ENCODE data around the gene MACROD1.

MACROD1 gene

DNA sequence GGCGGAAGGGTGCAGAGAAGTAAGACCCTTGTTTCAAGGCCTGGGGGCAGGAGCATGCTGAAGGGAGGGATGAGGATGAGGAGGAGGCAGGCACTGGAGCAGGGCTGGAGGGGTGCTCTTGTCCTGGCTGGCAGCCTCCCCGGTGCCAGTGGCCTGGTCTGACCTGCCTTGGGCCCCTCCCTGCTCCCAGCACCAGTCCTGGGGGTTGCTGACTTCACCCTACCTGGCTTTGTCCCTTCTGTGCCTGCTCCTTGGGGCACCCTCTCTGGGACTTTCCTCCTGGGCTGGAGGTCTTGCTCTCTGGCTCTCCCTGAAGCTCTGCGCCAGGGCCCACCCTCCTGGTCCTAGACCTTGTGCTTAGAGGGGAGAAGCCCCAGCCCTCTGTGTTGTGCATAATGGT is 134.9 kb downstream of the MACROD1 start:
- no peak for DNase-seq

DNA sequence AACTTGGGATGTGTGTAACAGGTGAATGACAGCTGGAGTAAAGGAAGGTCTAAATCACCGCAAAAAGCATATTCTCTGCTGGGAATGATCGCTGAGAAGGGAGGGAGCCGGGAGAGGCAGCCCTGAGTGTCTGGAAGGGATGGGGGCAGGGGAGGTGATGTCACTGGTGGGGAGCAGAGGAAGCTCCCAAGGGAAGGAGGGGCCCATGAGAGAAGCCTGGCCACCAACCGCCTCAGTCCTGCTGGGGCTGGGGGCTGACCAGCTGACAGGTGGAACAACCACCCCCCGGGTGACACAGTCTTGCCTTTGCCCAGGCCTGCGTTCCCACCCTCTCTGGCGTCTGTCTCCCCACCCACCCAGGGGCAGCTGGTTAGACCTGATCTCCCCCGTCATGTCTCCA is 136.1 kb downstream of the MACROD1 start:
- no peak for DNase-seq

DNA sequence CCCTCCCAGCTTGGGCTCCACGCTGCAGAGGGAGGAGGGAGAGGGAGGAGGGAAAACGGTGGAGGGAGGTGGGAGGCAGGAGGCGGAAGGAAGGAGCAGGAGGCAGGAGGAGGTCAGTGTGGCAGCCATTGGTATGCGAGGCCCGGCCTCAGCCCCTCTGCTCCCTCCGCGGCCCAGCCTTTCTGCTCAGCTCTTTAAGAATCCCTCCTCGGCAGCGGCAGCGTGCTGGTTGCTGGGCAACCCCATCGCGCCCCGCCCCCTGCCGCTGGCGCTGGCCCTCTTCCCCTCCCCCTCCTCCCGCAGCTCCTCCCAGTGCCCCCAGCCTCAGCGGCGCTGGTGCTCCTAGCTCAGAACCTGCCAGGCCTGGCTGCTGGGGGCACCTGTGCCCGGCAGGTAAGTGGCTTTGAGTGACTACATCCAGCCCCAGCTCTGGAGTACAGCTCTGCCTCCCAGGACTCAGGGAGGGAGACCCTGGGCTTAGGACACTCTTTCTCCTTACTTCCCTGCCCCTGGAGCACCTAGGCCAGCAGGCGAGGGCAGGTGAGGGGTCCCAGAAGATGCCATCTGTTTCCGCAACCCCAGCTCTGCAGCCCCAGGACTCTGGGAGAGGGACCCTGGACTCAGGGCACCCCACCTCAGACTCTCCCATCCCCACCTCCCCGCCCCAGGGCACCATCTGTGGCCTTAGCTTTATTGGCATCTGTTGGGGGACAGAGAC is 137.4 kb downstream of the MACROD1 start:
- no peak for DNase-seq

DNA sequence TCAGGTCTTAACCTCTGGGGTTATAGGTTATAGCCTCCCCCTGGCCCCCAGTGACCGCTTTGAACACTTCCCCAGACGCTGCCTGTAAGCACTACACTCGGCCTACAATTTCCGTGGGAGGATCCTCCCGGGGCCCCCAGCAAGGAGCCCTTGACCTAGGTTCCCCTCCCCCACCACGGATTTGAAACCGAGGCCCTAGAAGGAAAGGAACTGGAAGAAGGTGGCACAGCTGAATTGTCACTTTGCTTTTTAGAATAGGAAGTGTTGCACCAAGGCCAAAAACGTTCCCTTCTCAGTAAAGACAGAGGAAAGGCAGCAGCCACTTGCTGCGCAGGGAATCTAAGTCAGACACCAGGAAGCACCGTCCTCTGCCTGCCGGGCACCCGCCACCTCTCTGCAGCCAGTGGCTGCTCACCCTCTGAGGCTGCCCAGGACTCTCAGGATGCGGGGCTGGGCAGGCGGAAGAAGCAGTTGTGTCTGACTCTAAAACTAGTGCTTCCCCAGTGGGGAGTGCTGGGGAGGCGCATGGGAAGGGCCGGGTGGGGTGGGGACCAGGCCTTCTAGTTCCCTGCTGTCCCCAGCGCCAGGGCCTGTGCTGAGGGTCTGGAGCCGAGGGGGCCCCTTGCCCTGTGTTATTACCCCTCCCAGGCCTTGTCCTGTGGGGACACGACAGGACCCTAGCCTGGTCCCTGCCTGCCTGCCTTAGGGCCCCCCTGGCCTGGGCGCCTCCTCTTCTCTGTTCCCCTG is 138.1 kb downstream of the MACROD1 start:
- no peak for DNase-seq

DNA sequence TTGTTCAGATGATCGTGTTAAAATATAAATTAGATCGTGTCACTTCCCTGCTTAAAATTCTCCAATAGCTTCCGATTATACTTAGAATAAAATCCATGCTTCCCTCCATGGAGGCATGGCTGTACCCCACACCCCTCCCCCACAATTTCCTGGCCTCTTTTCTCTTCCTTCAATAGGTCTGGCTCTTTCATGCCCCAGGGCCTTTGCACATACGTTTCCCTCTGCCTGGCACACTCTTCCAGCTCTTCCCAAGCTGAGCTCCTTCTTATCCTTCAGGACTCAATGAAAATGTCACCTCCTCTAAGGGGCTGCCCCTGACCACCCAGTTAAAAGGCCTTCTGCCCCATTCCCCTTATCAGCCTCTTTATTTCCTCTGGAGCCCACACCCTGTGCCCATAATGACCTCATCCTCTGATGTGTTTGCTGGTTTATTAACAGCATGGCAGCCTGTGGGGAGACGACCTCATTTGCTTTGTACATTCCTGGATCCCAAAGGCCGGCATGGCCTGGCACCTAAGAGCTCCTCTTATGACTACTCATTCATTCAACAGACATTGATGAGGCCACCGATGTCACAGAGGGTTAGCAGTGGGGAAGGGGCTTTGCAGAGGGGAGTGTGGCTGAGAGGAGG is 139.2 kb downstream of the MACROD1 start:
- DNase-seq, result no peak

DNA sequence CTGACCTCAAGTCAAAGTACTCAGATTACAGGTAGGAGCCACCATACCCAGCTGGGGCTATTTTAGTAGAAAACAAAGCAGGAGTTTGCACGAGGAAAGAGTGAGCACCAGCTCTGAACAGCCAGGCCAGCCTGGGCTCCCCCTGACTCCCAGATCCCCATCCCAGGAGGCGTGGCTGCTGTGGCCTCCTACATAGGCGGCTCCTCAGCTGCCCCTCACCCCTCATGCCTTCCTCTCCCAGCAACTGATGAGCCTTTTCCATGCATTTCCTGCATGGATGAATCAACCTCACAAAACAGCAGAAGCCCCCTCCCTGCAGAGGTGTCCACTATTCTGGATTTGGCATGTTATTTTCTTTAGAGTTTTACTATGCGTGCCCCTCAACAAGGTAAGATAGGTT is 140.7 kb downstream of the MACROD1 start:
- DNase-seq, result no peak

DNA sequence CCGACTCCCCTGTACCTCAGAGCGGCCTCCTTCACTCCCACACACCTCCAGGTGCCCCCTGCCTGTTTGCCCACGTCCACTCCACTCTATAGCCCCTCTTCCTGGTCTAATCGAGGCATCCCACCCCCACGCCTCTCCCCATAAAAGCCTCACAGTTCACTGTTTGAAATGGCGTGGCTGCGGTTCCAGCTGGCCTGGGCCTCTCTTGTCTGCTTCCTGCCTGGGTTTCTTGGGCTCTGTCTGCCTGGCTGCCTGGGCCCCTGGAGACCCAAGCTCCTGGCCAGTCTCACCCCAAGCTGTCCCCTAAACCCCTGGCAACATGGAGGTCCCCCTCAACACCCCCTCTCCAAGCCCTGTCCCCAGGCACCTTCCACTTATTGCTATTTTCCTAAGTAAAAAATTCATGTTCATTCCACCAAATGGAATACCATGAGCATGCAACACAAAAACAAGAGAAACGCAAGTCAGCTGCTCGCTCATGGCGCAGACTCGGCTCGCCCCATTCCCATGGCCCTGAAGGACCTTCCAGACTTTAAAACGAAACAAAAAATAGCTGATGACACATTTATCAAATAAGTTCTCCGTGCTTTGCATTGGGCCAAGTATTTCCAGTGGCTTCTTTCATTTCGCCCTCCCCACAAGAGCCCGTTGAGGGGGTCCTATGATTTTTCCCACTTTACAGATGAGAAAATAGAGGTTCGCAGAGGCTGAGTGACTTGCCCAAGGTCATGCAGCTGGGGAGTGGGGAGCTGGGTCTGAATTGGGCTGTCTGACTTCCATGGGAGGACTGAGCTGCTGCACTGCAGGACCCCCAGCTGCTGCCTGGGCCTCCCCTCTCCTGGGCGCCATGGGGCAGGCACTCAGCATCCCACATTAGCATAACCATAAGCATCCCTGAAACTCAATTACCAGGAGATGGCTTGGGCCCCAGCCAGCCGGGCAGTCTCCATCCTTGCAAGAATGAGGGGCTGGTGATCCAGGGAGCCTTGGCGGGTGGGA is 141.9 kb downstream of the MACROD1 start:
- no peak for DNase-seq

DNA sequence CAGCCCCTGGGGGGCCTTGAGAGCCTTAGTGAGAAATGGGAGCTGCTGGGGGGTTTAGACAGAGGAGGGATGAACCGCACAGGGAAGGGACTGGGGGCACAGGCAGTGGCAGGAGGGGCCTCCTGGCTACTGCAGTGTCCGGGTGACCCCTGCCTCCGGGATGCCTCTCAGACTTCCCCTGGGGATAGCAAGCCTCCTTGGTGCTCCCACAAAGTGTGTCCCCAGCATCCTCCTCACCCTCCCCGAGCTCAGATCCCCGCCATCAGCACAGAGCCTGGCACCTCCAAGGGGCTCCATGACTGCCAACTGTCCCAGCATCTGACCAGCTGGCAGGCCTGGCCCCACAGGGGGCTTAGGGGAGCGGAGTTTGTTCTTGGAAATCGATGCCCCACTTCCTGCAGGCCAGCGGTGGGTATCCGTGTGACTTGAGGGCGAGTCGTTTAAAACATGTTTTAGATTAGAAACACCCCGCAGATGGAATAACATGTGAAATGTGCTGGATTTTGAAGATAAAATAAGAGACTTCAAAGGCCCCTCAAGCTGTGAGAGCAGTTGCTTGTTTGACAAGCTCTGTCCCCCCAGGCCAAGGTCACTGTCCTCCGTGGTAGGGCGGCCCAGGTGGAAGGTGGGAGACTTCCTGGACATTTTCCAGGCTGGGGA is 143.7 kb downstream of the MACROD1 start:
- no peak for DNase-seq

DNA sequence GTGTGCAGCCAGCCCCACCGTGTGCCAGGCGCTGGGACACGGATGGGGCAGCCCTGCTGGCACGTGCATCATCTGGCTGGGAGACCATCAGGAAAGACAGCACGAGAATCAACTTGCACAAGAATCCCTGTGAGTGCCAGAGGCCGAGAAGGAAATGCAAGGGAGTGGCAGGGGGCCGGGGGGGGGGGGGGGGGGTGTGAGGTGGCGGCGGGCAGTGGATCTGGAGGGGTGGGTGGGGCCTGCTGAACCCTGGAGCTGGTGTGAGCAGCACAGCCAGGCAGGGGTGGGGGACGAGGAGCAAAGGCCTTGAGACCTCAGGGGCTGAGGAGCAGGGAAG is 144.2 kb downstream of the MACROD1 start:
- DNase-seq, result no peak

DNA sequence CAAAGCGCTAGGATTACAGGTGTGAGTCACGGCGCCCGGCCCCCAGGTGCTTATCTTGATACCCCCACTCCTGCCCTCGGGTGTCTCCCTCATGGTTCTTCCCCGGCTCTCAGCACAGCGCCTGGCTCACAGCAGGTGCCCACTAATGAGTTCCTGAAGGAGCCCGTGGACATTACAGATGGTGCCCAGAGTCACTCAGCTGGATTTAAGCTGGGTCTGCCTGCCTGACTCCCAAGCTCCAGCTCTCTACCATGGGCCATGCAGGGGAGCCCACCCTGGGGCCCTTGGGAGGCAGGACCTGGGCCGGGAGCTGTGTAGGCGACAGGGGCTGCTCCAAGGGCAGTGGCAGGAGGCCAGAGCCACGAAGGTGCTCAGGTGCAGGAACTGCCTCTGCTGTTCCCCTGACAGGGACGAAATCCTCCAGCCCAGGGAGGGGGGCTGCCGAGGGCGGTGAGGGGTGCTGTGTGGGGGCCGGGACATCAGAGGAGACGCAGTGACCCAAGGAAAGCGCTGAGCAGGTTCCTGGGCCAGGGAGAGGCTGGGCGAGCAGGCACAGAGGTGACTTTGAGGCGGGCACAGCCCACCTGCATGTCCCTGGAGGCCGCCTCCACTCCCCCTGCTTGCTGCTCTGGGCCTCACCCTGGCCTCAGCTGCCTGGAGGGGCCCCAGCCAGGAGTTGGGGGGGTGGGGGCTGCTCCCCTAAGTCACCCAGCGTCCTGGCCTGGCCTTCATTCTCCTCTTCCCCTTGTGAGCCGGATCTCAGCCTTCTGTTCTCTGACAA is 144.7 kb downstream of the MACROD1 start:
- no peak for DNase-seq

DNA sequence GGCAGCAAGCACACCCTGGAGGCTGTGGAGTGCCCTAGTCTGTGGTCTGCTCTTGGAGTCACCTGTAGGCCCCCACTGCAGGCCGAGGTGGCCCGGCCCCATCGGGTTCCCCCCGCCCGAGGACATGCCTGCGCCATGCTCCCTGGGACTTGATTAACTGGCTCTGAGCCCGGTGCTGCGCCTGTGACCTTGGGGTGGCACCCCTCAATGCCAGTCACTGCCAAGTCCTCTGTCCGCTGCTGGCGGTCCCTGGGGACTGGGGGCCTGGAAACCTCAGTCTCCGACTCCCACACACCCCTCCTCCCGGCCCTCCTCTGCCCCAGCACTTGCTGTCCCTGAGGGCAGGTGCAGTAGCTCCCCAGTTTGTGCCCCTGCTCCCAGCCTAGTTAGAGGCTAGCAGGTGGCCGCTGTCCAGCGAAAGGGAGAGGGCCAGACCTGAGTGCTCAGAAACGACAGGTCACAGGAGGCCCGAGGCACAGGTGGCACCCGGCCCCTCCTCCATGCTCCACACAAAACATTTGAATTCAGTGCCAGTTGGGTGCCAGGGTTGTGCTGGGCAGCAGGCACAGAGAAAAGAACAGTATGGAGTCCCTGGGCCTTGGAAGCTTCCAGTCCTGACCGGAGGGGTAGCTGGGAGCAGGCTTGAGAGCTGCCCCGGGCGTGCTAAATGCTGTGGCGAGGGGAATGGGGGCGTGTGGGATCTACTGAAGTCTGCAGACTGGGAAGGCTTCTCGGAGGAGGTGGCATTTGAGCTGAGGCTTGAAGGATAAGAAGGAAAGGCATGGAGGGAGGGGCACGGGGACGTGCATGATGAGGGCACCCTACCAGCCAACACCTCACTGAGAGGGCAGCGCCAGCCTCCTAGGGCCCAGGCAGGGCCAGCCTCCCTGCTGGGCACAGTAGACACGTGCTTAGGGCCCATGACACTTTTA is 146.5 kb downstream of the MACROD1 start:
- no peak for DNase-seq

DNA sequence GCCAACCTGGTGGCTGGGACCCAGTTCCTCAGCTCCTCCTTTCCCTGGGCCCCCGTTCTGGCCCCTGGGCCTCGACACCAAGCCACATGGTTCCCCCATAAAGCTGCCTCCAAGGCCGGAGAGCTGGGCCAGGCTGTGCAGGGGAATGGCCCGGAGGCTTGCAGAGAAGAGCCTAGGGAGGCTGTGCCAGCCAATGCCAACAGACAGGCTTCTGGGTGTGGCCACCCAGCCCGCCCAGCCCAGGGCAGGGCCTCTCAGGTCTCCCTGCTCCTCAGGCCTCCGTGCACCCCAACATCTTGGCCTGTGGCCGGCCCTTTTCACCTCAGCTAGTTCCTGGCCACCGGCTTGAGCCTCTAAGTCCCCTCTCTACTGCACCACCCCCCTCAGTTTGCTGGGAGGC is 147.6 kb downstream of the MACROD1 start:
- DNase-seq, result no peak

DNA sequence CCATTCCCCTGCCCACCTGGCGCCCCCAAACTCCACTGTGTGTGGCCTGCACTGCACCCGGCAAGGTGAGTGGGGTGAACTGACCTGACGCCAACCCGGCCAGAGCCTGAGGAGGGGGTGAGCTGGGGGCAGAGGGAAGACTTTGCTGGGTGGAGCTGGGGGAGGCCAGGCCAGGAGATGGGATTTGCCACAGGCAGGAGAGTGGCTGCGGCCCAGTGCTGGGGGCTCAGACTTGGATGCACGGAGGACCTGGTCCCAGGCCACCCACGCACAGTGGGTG is 148.0 kb downstream of the MACROD1 start:
- DNase-seq, result no peak

DNA sequence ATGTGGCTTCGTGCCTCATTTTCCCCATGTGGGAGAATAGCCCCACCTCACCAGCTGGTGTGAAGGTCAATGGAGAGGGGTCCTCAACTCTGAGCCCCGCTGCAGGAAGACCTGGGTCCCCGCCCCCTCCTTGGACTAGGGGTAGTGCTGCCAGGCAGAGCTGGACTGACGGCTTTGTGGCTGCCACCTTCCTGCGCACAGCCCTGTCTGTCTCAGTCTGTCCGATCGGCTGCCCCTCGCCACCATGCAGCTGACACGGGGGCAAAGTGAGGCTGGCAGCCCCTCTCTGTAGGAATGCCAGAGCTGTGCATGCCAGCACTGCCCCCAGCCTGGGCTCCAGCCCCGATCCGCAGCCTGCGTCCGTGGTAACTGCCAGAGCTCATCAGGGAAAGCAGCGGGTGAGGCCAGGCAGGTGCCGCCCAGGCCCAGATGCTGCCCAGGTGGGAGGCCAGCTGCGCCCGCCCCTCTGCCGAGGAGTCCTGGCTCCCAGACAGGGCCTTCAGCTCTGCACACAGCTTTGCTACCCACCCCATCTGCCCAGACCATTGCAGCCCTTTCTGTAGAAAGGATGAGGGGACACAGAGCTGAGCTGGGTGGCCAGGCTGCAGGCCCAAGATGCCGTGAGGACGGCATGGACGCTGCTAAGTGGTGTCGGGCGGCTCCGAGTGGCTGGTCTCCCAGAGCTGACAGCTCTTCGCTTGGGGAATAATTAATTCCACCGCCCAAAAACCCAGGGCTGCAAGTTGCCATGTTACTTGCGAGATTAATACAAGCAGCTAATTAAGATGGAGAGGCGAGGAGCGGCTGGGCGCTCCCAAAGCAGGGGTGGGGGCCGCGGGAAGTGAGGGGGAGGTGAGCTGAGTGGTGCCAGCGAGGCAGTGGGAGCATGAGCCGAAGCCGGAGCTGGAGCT is 149.7 kb downstream of the MACROD1 start:
- no peak for DNase-seq

DNA sequence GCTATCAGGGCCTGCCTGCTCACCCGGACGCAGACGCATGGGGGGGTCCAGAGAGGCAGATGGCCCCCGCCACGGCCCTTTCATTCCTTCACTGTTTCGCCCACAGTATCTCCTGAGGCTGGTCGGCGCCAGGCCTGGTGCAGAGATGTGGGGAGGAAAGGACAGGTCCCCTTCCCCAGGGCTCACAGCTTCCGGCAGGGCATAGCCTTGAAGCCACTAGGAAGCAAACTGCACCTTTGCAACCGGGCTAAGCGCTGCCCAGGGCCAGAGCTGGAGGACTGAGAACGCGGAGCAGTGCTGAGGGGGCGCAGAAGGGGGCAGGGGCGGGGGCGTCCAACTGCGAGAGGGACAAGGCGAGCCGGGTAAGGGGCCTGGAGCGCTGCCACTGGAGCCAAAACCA is 150.4 kb downstream of the MACROD1 start:
- no peak for DNase-seq

DNA sequence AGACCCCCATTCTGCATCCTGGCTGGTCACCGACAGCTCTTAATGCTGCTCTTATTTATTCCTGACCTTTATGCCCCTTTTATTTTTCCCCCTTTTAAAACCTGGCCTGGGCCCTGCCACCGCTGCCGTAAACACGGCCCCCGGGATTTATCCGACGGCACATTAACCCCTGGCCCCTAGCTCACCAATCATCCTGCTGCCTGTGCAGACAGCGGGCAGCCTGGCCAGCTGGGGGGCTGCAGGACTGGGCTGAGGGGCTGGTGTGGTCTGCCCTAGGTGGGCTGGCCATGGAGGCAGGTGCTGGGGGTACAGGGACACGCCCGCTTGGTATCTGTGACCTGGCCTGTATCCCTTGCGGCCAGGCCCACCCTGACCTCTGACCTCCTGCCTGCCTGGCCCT is 151.6 kb downstream of the MACROD1 start:
- DNase-seq, result no peak

DNA sequence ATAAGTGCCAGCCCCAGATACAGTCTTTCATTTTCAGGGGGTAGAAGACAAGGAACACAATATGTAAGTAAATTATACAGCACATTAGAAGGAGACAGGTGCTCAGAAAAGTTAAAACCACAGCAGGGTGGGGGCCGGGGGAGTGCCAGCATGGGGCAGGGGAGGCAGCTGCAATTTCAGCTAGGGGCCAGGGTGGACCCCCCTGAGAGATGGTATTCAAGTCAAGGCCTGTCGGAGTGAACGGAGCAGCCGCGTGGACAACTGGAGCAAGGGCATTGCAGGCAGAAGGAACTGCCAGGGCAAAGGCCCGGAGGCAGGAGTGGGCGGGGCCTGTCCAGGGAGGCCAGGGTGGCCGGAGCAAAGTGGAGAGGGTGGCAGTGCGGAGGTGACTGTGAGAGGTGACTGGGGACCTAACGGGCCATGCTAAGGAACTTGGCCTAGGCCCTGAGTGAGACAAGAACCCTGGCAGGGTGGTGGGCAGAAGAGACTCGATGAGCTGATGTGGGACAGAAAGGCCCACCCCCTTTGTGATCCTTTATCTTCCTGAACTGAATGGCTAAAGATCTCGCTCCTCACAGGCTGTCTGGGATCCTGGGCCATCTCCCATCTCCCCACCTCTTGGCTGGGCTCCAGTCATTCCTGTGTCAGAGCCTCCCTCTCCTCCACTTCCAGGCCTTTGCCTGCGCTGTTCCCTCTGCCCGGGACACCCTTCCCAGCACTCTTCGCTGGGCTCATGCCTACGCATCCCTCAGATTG is 152.6 kb downstream of the MACROD1 start:
- no peak for DNase-seq

DNA sequence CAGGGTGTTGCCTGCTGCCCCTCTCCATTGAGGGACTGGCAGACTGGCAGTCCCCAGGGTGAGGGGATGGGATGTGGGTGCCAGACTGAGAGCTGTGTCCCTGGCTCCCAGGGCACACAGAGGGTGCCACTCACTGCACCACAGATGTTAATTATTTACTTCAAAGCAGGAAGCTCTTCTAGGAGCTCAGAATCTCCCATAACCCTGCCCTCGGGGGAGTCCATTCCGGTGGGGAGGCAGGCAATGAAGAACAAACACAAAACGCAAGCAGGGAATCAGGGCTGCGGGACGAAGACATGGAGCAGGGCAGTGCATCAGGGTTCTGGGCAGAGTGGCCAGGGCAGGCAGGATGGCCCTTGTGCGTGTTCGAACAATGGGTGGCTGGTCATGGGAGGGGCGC is 154.5 kb downstream of the MACROD1 start:
- no peak for DNase-seq

DNA sequence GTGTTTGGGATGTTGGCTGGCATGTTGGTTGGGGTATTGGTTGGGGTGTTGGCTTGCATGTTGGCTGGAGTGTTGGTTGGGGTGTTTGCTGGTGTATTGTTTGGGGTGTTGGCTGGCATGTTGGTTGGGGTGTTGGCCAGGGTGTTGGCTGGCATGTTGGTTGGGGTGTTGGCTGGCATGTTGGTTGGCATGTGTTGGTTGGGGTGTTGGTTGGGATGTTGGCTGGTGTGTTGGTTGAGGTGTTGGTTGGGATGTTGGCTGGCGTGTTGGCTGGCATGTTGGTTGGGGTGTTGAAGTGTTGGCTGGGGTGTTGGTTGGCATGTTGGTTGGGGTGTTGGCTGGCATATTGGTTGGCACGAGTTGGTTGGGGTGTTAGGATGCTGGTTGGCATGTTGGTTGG is 155.1 kb downstream of the MACROD1 start:
- no peak for DNase-seq

Measured in activated gamma-delta T cell (primary cell).